HG02642 (cell line): Measurements from ENCODE around the gene SUFU.
"Not testable (repeated sequence)": the region's sequence is repeated elsewhere in the genome, so short reads cannot be mapped to it uniquely, and the experiment has no call there.

ENCODE experiments used
- ATAC-seq: cut with Tn5 transposase; IDR thresholded peaks from one replicate; pipeline ENCODE4 v1.9.1; 2021; ENCODE audit warnings: mild to moderate bottlenecking; ENCODE audit not compliant: unreplicated experiment, poor library complexity

Gene SUFU

GRCh38 chr10:102476466-102477141, 27.2 kb upstream of the SUFU start:
- no peak for ATAC-seq

DNA sequence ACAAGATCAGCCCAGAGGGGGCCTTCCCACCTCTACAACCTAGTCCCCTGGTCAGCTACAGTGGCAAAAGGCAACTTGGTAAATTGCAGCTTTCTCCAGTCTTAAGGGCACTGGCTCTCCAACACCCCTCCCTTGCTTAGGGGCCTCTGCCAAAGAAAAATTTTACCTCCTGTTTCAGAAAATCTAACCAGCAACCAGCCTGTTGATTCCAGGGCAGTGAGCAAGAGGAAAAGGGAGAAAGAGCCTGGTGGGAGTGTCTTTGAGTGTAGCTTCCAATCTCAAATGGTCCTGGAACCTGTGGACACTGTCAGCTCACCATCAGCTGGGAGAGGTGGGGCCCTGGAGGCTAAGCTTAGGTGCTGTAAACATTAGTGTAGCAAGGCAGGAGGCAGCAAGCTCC, 24.1 kb upstream of the SUFU start:
- no peak for ATAC-seq

DNA sequence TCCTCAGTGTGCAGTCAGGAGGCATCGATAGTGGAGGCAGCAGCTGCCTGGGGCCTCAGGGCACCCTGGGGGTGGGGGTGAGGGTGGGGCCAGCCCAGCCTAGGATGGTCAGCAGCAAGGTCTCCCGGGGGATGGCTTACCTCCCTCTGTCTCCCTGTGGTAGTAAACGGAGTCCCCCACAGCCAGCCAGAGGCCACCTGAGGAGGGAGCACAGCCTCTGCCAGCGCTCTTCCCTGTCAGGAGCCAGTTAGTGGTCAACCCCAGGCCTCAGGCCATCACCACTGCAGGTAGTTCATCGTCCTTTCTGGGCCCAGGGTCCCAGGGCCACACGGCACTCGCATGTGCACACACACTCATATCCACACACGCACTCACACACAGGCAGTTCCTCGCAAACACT, 23.4 kb upstream of the SUFU start:
- no peak for ATAC-seq

DNA sequence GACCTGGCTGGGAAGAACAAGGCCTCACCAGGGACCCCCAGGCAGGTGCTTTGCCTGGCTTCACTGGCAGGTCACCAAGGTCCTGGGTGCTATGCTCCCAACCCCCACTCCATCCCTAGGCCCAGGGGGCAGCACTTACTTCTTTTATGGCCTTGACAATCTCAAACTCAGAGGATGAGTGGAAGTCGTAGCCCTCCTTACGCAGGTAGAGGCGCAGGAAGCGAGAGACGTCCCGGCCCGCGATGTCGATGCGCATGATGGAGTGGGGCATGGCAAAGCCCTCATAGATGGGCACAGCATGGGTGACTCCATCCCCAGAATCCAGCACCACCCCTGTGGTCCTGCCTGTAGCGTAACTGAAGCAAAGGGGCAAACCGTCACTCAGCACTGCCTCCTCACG, 19.8 kb upstream of the SUFU start:
- no peak for ATAC-seq

- ATAC-seq = no peak
Observed at GRCh38 chr10:102485093-102485784, 18.5 kb upstream of the SUFU start.

DNA sequence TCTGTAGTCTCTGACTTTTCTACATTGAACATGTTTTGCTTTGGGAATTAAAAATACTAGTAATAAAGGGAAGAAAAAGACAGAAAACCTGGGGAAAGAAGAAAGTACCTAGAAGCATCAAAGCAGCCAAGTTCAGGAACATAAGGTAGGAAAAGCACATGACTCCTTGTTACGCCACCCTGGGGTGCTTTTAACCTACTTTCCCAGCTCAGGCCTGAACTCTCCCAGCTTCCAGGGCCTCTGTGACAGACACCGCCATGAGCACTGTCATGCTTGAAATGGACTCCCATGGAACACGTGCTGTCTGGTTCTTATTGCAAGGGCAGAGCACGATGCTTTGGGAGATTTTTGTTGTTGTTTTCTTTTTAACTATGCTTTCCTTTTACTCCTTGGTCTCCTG, 12.6 kb upstream of the SUFU start:
- ATAC-seq = no peak

GRCh38 chr10:102492344-102492939, 11.3 kb upstream of the SUFU start:
- no peak for ATAC-seq

- no peak for ATAC-seq
Observed at GRCh38 chr10:102492983-102493382, 10.8 kb upstream of the SUFU start.

DNA sequence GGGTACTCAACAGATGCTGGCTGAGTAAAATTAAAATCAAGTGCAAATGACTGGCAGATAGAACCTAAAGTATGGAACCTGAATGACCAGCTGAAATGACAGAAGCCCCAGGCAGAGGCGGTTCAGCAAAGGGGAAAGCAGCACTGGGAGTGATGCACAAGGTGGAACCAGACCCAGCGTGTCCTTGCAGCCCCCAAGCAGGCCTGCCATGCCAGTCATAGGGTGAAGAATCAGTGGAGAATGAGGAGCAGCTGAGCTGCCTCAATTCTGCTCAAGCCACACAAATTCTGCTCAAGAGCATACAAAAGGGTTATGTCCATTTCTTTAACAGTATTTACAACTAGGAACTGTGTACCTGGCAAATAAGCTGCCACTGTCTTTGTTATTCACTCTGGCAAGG, 10.0 kb upstream of the SUFU start:
- ATAC-seq = no peak

DNA sequence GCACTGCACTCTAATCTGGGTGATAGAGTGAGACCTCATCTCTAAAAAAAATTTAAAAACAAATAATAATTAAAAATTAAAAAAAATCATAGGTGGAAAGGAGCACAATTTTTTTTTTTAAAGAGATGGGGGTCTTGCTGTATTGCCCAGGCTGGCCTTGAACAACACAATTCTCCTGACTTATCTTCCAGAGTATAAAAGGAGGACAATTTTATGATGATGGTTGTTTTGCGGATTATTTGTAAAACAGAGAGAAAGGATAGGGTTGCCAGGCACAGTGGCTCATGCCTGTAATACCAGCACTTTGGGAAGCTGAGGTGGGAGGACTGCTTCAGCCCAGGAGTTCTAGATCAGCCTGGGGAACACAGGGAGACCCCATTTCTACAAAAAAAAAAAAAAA, 6.2 kb upstream of the SUFU start:
- no peak for ATAC-seq

DNA sequence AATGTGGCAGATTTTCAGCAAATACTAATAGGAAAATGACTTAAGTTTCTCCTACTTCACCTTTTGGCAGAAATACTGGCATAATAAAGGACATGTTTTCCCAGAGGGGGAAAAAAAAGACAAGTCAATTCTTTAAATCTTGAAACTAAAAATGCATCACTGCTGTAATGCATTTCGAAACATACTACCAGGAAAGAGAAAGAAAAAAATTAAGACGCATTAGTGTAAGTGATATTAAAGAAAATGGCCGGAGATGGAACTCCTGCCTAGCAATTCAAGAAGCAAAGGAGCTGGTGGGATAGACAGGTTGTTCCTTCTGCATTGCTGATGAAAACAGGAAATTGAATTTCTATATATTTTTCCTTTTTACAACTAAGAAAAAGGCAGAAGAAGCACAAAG, 4.4 kb upstream of the SUFU start:
- ATAC-seq = no peak

GRCh38 chr10:102500686-102501085, 3.1 kb upstream of the SUFU start:
- ATAC-seq = not testable (repeated sequence)

DNA sequence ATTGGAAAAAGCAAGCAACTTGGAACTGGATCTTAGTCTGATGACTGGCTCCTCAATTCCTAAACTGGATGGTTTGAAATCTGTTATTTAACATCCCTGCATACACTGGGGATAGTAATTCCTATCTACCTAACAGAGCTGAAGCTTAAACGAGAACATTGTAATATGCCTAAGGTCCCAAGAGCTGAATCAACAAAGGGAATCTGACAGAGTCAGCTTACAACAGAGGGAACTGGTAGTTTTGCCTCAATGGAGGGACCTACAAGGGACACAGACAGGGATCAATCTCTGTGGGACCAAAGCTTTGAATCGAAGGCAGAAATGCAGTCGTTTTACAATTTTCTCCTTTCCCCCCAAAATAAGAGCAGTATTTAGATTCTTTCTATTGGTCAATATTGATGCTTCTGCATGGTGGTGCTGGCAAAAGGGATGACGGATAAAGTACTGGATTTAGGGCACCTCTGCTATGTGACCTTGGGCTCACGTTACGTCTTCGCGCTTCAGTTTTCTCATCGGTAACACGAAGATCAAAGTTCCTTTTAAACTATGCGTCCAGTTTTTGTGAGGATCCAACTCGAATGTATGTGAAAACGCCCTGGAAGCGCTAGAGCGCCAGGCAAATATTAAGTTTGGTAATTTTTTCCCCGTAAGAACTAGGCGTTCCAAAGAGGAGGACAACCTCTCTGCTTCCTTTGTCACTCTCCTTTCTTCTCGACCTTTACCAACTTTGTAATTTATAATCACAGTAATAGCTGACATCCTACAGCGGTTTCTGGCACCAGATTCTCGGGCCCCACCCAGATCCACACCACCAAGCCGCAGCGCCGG, 2.4 kb upstream of the SUFU start:
- no peak for ATAC-seq

GRCh38 chr10:102502029-102502336, 1.8 kb upstream of the SUFU start:
- ATAC-seq = peak; percentile 70

- peak; percentile 55 for ATAC-seq
Observed at GRCh38 chr10:102502337-102503151, 1.2 kb upstream of the SUFU start, which contains the start of gene ACTR1A. Gene ACTR1A (minus strand): TSS chr10:102502712. CDS start chr10:102502647, 65 bp downstream.

DNA sequence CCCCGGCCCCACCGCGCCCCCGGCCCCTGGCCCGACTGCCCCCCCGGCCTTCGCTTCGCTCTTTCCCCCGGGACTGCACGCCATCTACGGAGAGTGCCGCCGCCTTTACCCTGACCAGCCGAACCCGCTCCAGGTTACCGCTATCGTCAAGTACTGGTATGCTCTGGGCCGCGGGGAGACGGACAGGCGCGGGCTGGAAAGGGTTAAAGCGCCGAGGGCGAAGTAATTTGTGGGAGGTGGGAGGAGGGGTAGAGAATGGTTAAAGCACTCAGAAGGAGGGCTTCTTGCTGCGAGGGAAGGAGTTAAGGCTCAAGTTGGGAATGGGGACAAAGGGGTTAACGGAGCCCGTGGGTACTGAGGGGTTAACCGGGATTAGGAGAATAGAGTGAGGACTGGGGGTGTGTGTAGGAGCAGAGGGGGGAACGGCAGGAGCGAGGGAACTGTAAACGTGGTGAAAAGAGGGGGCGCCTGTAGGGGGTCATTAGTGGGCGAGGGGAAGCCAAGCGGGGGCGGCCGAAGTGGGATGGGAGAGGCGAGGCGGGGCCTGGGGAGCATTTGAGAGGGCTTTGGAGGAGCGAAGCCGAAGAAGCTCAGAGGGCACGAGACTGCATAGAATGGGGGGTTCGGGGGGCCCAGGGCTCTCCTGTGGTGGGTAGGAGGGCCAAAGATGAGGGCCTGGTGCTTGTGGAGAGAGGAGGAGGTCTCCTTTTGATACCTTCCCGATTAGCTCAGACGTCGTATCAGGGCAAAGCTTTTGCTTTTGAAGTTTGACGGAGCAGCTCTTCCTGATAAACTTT, 605 bp downstream of the SUFU start:
- no peak for ATAC-seq

- ATAC-seq = no peak
Observed at GRCh38 chr10:102504976-102505300, 1.2 kb downstream of the SUFU start.

- no peak for ATAC-seq
Observed at GRCh38 chr10:102505462-102506115, 1.8 kb downstream of the SUFU start.

- ATAC-seq = no peak
Observed at GRCh38 chr10:102507521-102507920, 3.7 kb downstream of the SUFU start.
